Stimulated activated CD4-positive, alpha-beta T cell treated with anti-CD3 and anti-CD28 coated beads, Interleukin-2, amount 100 ng/mL, for 4 hours (primary cell): Measurements from ENCODE around the gene HOXA4.
A peak's percentile ranks its signal among the peaks of the same experiment; 100 is the strongest.

Source experiments
- DNase-seq: peaks from one replicate; pipeline ENCODE4 v3.0.0-alpha.2; 2020; ENCODE audit warnings: low read depth

HOXA4 gene

GRCh38 chr7:27169658-27170425, 39.3 kb upstream of the HOXA4 start:
- no peak for DNase-seq

- no peak for DNase-seq
Measured at GRCh38 chr7:27168265-27168947, 37.8 kb upstream of the HOXA4 start.

GRCh38 chr7:27167916-27168264, 37.3 kb upstream of the HOXA4 start:
- no peak for DNase-seq

GRCh38 chr7:27166531-27167505, 36.3 kb upstream of the HOXA4 start:
- no peak for DNase-seq

GRCh38 chr7:27165996-27166530, 35.5 kb upstream of the HOXA4 start:
- DNase-seq = no peak

- DNase-seq = no peak
Measured at GRCh38 chr7:27165089-27165995, 34.8 kb upstream of the HOXA4 start, which contains the start of gene HOXA9. Gene HOXA9, minus strand, starts transcription at chr7:27165537. Its CDS starts 80 bp downstream, at chr7:27165457.

- DNase-seq = no peak
Measured at GRCh38 chr7:27164367-27165088, 34.0 kb upstream of the HOXA4 start.

GRCh38 chr7:27164045-27164366, 33.4 kb upstream of the HOXA4 start:
- no peak for DNase-seq

- DNase-seq = no peak
Measured at GRCh38 chr7:27163288-27164044, 32.9 kb upstream of the HOXA4 start.

GRCh38 chr7:27162561-27163287, 32.2 kb upstream of the HOXA4 start:
- no peak for DNase-seq

GRCh38 chr7:27161721-27162560, 31.4 kb upstream of the HOXA4 start:
- no peak for DNase-seq

- DNase-seq = no peak
Measured at GRCh38 chr7:27161214-27161720, 30.7 kb upstream of the HOXA4 start.

- peak; percentile 77 for DNase-seq
Measured at GRCh38 chr7:27160546-27161213, 30.1 kb upstream of the HOXA4 start.

- no peak for DNase-seq
Measured at GRCh38 chr7:27160145-27160545, 29.6 kb upstream of the HOXA4 start.

GRCh38 chr7:27159266-27160144, 28.9 kb upstream of the HOXA4 start:
- DNase-seq = no peak
